GM12878 (cell line): ENCODE data around the gene RBL2. TPM values are rescaled to one million over a fixed set of nuclear protein-coding genes. Genes with fewer than 3 reads are reported as not detected.

ENCODE experiments used
- CEBPB ChIP-seq, 2 experiments: fragments of 150-350 bp in 1 of 2; IDR thresholded peaks; 2 replicates each; pipeline ENCODE4 v1.6.1; 2012 to 2014; ENCODE audit warnings: low read depth in 2 of 2, low read length in 2 of 2, borderline replicate concordance in 1 of 2, inconsistent platforms in 1 of 2
- CEBPZ ChIP-seq: fragments of 150-350 bp; IDR thresholded peaks from 2 replicates; pipeline ENCODE4 v1.6.1; 2016; ENCODE audit warnings: low read depth, low read length
- CREM ChIP-seq: IDR thresholded peaks from 2 replicates; pipeline ENCODE4 v1.6.1; 2014; ENCODE audit warnings: antibody characterized with exemption, low read depth
- E2F4 ChIP-seq: IDR thresholded peaks from 2 replicates; pipeline ENCODE4 v1.6.1; 2012; ENCODE audit warnings: low read depth, low read length, improper control_type of control experiment
- IRF3 ChIP-seq: fragments of 450-650 bp; IDR thresholded peaks from 2 replicates; pipeline ENCODE4 v1.6.1; 2014; ENCODE audit warnings: mild to moderate bottlenecking
- MEF2B ChIP-seq: fragments of 450-650 bp; IDR thresholded peaks from 2 replicates; pipeline ENCODE4 v1.6.1; 2018; ENCODE audit warnings: mild to moderate bottlenecking, moderate library complexity; ENCODE audit not compliant: partially characterized antibody, poor library complexity, severe bottlenecking
- NR2C2 ChIP-seq: IDR thresholded peaks from 2 replicates; pipeline ENCODE4 v1.6.1; 2011; ENCODE audit warnings: borderline replicate concordance, low read depth; ENCODE audit not compliant: control insufficient read depth, insufficient read length
- POLR2A ChIP-seq: IDR thresholded peaks from 2 replicates; pipeline ENCODE4 v1.6.1; 2011; ENCODE audit warnings: low read depth, mild to moderate bottlenecking, low read length
- POLR2AphosphoS2 ChIP-seq: IDR thresholded peaks from 2 replicates; pipeline ENCODE4 v1.6.1; 2011; ENCODE audit warnings: low read depth, mild to moderate bottlenecking, low read length, improper control_type of control experiment, moderate library complexity
- POLR2AphosphoS5 ChIP-seq: IDR thresholded peaks from 2 replicates; pipeline ENCODE4 v1.6.1; 2011; ENCODE audit warnings: mild to moderate bottlenecking, low read length, inconsistent platforms
- RCOR1 ChIP-seq: conservative IDR thresholded peaks from 2 replicates; pipeline ENCODE4 v1.6.1; 2012; ENCODE audit warnings: low read depth, low read length, improper control_type of control experiment
- SMC3 ChIP-seq: IDR thresholded peaks from 2 replicates; pipeline ENCODE4 v1.6.1; 2011; ENCODE audit warnings: low read length, improper control_type of control experiment, borderline replicate concordance
- SP1 ChIP-seq: IDR thresholded peaks from one replicate; pipeline ENCODE4 v1.6.1; 2011; ENCODE audit warnings: low read depth, low read length
- YY1 ChIP-seq: IDR thresholded peaks from 2 replicates; pipeline ENCODE4 v1.6.1; 2011; ENCODE audit warnings: low read depth, mild to moderate bottlenecking, low read length
- ZBTB40 ChIP-seq: fragments of 450-650 bp; IDR thresholded peaks from 2 replicates; pipeline ENCODE4 v1.6.1; 2016; ENCODE audit warnings: mild to moderate bottlenecking, moderate library complexity, borderline replicate concordance
- polyA plus RNA-seq, 11 experiments: library from polyadenylated mRNA; depleted of rRNA in 4 of 11; unstranded in 6 of 11; stranded (reverse) in 5 of 11; fragments of >200 nt; fragmentation: Nextera tagmentation in 4 of 11; fragmentation: Illumina TruSeq in 1 of 11; extraction: Ambion mirVana in 4 of 11; extraction: Trizol in 1 of 11; gene quantifications; 1 replicate in 1 of 11; 2 replicates in 10 of 11; pipeline versions ENCODE4 v1.2.1 to v1.2.3, GENCODE V29; 2011 to 2016; ENCODE audit warnings: inconsistent platforms in 2 of 11, missing spikeins in 2 of 11, low read depth in 1 of 11
- total RNA-seq, 4 experiments: library from RNA; depleted of rRNA in 3 of 4; stranded (reverse); fragments of >200 nt in 3 of 4; fragmentation: Illumina TruSeq in 1 of 4; extraction: Trizol in 1 of 4; gene quantifications; 2 replicates each; pipeline versions ENCODE4 v1.2.1 to v1.2.3, GENCODE V29; 2013 to 2021

RBL2 gene
- total and polyA plus RNA-seq, 10 of the 15 experiments (the other 5 are each of a cell fraction or from before 2014, with no cell fraction given) = 10.0 to 107 (median 39.0) TPM

- peak; percentile 90 for TF ChIP-seq ZBTB40
- TF ChIP-seq CEBPZ = peak; percentile 87
- TF ChIP-seq POLR2AphosphoS5 = peak; percentile 85
- peak; percentile 66; the same call in 1 of the 2 replicates for TF ChIP-seq POLR2AphosphoS2
- peak; percentile 67; the same call in 1 of the 2 replicates for TF ChIP-seq E2F4
- no peak for TF ChIP-seq NR2C2
- TF ChIP-seq CEBPB (IDR thresholded peaks at IDR 0.05; ENCODE audit: borderline replicate concordance in 1 of 2, low read depth in 2 of 2, low read length in 2 of 2) = peak in 1 of 2 experiments; percentile 58; a peak in 2 of 4 replicates
- TF ChIP-seq MEF2B = peak; percentile 22
- peak; percentile 91 for TF ChIP-seq IRF3
- TF ChIP-seq SMC3 = 0 out of 2 replicates have a peak, but pooled peaks have one; percentile 0
- TF ChIP-seq CREM = peak; percentile 93
- TF ChIP-seq RCOR1 = no peak
- peak; percentile 75 for TF ChIP-seq YY1
- TF ChIP-seq POLR2A = peak; percentile 95
- TF ChIP-seq SP1 = peak; percentile 86
Measured at GRCh38 chr16:53503270-53503923, 69.1 kb downstream of the RBL2 start (continued).
